ENCODE measurements around the gene ANKRD45. TPM values are rescaled to one million over a fixed set of nuclear protein-coding genes. Genes with fewer than 3 reads are reported as not detected.

The ANKRD45 gene
- total and polyA plus RNA-seq, 2 of the 8 experiments (the other 6 are each of a cell fraction or from before 2014, with no cell fraction given) = 0.41 to 2.8 TPM

- no peaks in the 10 kb centered on the region for H3K27me3 ChIP-seq (replicated peaks in 1 of 4; ENCODE audit: control insufficient read depth in 3 of 4, extremely low read depth in 1 of 4, insufficient read depth in 3 of 4, low read length in 3 of 4)
- no peak overlapping the region for H2BK12ac ChIP-seq (ENCODE audit: low read depth, low read length)
- no peak overlapping the region for H3K4me2 ChIP-seq (ENCODE audit: insufficient read depth in 1 of 2, low read depth in 2 of 2, low read length in 2 of 2)
- H4K5ac ChIP-seq (ENCODE audit: insufficient read length, low read depth, low read length) = no peak overlapping the region
- H3K4me1 ChIP-seq (replicated peaks in 1 of 4; ENCODE audit: control insufficient read depth in 3 of 4, insufficient read depth in 4 of 4, low read length in 3 of 4) = no peaks in the 10 kb centered on the region; a peak in 1 of 7 replicates
- H3K4me3 ChIP-seq (ENCODE audit: extremely low read depth in 1 of 4, insufficient read depth in 2 of 4, low read depth in 3 of 4, low read length in 4 of 4) = no peak overlapping the region
- no peak overlapping the region for H2AFZ ChIP-seq (ENCODE audit: low read length)
- 96% methylated on average over 3 of the region's 3 CpGs; no CpG with 5 or more reads in 1 of the 2 experiments for WGBS, 2 experiments (ENCODE audit: extremely low coverage in 1 of 2, insufficient coverage in 1 of 2, insufficient read length in 1 of 2, insufficient replicate concordance in 2 of 2, low coverage in 1 of 2, low lambda C conversion rate in 2 of 2, missing lambda C conversion rate in 1 of 2)
- no peak overlapping the region for H3K23ac ChIP-seq (ENCODE audit: insufficient read length)
- H2BK20ac ChIP-seq (ENCODE audit: low read length) = no peak overlapping the region
- no peaks in the 10 kb centered on the region for H4K20me1 ChIP-seq (replicated peaks in 1 of 2; ENCODE audit: control insufficient read depth in 1 of 2, insufficient read depth in 2 of 2, low read length in 2 of 2)
- no peaks in the 10 kb centered on the region for H3K9me3 ChIP-seq (ENCODE audit: insufficient read depth in 2 of 2, low read depth in 1 of 2, low read length in 1 of 2)
- H4K8ac ChIP-seq (ENCODE audit: extremely low read depth, insufficient read depth, low read length) = no peak overlapping the region
- no peak overlapping the region for H2BK15ac ChIP-seq (ENCODE audit: low read length)
- H3K14ac ChIP-seq (ENCODE audit: insufficient read length) = no peak overlapping the region
- peaks cover 2% of the 10 kb centered on the region; the same call in 1 of the 2 replicates for H3K23me2 ChIP-seq (ENCODE audit: low read depth, low read length)
- no peak overlapping the region for H3K27ac ChIP-seq (ENCODE audit: low read depth, low read length)
- no peak overlapping the region for H4K91ac ChIP-seq (replicated peaks; ENCODE audit: insufficient read length, low read length)
- H2AK5ac ChIP-seq (ENCODE audit: low read depth, low read length) = no peak overlapping the region
- no peak for DNase-seq (ENCODE audit: low read depth in 1 of 2, low spot score in 2 of 2)
- H2BK5ac ChIP-seq (ENCODE audit: low read depth, low read length) = no peak overlapping the region
- no peak overlapping the region for H3K4ac ChIP-seq (replicated peaks; ENCODE audit: insufficient read length, low read depth, low read length)
- no peaks in the 10 kb centered on the region for H3K79me2 ChIP-seq (ENCODE audit: control insufficient read depth in 1 of 2, insufficient read depth in 2 of 2, low read length in 2 of 2)
- CTCF ChIA-PET (ENCODE audit: partially characterized antibody) = interaction anchor here (0.6 to 0.9 kb wide), 2 partner anchors 234 to 1006 kb away, joined by 3 to 4 read pairs; no protein-coding TSS in a partner anchor
- peaks cover 0 to 10% (median 0%) of the 10 kb centered on the region in 4 experiments; a peak in 2 of 8 replicates for H3K36me3 ChIP-seq (ENCODE audit: control insufficient read depth in 2 of 4, insufficient read depth in 4 of 4, low read length in 3 of 4)
- H3K18ac ChIP-seq (ENCODE audit: extremely low read depth, low read length) = no peak overlapping the region
- POLR2A ChIA-PET (ENCODE audit: partially characterized antibody) = interaction anchor here (1.4 kb wide), 1 partner anchor 23 kb away, joined by 3 read pairs; no protein-coding TSS in a partner anchor
- no peak for FAIRE-seq
- H3K79me1 ChIP-seq (ENCODE audit: low read depth, low read length) = no peaks in the 10 kb centered on the region
- no peak overlapping the region for H3K9ac ChIP-seq (replicated peaks in 1 of 4; ENCODE audit: extremely low read depth in 1 of 4, low read depth in 3 of 4, low read length in 3 of 4)
- no peak overlapping the region for H2BK120ac ChIP-seq (replicated peaks; ENCODE audit: low read depth, low read length)
- no peak overlapping the region for H3K56ac ChIP-seq (replicated peaks; ENCODE audit: insufficient read length, low read depth, low read length)
- TF ChIP-seq CTBP2 (IDR thresholded peaks at IDR 0.05; ENCODE audit: borderline replicate concordance, insufficient read depth, insufficient read length, low read length) (no peak), BCL11A (IDR thresholded peaks at IDR 0.05; ENCODE audit: low read depth in 2 of 2, low read length in 2 of 2) (no peak), BRCA1 (IDR thresholded peaks at IDR 0.05; ENCODE audit: low read depth, low read length) (no peak), PHF8 (conservative IDR thresholded peaks at IDR 0.05; ENCODE audit: low read depth, low read length) (no peak), SP2 (IDR thresholded peaks at IDR 0.05; ENCODE audit: low read length) (no peak), KDM5A (IDR thresholded peaks at IDR 0.05; ENCODE audit: low read length) (no peak), YY1 (IDR thresholded peaks at IDR 0.05; ENCODE audit: low read depth, low read length) (no peak), GTF2F1 (IDR thresholded peaks at IDR 0.05; ENCODE audit: borderline replicate concordance, low read depth, low read length) (no peak), BACH1 (IDR thresholded peaks at IDR 0.05; ENCODE audit: low read length) (no peak), POU5F1 (IDR thresholded peaks at IDR 0.05; ENCODE audit: low read depth, low read length) (no peak), MAFK (IDR thresholded peaks at IDR 0.05; ENCODE audit: low read depth, low read length) (no peak), EGR1 (IDR thresholded peaks at IDR 0.05; ENCODE audit: borderline replicate concordance, low read depth, low read length) (no peak), SP4 (IDR thresholded peaks at IDR 0.05; ENCODE audit: low read length) (no peak), SP1 (IDR thresholded peaks at IDR 0.05; ENCODE audit: low read depth, low read length) (no peak)
- TF ChIP-seq, protein P1, sequence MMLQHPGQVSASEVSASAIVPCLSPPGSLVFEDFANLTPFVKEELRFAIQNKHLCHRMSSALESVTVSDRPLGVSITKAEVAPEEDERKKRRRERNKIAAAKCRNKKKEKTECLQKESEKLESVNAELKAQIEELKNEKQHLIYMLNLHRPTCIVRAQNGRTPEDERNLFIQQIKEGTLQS (IDR thresholded peaks at IDR 0.05; ENCODE audit: insufficient read depth, low read depth, low read length) = no peak
Measured at GRCh38 chr1:173663159-173663558, 6.5 kb downstream of the ANKRD45 start.
